AML-193 (cell line): ENCODE data around the gene ZNF74.
"Not testable (repeated sequence)": the region's sequence is repeated elsewhere in the genome, so short reads cannot be mapped to it uniquely, and the experiment has no call there.

Experiments
- DNase-seq, 2 experiments: peaks; one replicate each; lab custom pipeline; 2025; lab: John Stamatoyannopoulos, UW

ZNF74 gene

DNA sequence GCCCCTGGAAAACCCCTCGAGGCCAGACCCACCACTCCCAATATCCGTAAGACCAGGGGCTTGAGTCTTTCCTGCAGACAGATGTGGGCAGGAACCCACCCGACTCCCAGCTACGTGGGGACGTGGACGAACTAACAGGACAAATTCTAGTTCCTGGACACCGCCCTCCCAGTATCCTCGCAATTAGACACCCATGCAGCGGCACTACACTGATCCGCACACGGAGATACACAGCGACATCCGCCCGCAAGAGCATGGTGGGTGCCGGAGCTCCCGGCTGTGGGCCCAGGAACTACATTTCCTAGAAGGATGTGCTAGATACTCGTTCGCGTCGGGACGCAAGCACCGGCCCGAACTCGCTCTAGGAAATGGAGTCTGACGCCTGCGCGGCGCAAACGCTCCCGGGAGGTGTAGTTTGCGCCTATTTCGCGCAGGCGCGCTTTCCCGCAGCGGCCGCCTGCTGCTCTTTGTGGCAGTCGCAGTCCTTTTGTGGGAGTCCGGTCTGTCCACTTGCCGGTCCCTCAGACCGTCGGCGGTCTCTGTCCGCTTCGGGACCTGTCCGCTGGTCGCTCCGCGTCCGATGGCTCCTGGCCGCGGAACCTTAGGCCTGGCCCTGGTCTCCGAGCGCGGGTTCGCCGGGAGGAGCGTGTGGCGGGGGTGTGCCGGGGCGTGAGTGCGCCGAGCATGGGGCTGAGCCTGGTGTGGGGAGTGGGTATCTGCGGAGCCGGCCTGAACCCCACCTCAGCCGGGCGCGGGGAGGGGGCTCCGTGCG is at the start of gene ZNF74:
Gene ZNF74, plus strand, starts transcription at position 447 of the 772 bp plus-strand sequence. CDS start 478 bp downstream, outside the sequence.
- DNase-seq: peak; percentile 82 to 83

DNA sequence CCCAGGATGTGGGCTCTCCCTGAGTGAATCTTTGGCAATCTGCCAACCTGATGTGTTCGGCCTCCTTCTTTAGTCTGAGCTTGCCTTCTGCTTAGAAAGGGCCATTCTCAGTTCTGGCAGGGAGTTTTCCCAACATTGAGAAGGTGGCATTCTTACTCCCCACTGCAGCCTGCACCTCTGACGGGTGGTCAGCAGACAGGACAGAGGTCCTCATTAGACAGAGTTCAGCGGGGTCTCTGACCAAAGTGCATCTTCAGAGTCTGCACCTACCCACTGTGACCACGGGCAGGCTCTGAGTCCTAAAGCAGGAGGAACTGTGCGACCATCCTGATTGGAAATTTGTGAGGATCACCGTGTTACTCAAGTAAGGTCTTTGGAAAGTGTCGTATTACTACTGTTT is 47.4 kb upstream of the ZNF74 start:
- DNase-seq: not testable (repeated sequence)

DNA sequence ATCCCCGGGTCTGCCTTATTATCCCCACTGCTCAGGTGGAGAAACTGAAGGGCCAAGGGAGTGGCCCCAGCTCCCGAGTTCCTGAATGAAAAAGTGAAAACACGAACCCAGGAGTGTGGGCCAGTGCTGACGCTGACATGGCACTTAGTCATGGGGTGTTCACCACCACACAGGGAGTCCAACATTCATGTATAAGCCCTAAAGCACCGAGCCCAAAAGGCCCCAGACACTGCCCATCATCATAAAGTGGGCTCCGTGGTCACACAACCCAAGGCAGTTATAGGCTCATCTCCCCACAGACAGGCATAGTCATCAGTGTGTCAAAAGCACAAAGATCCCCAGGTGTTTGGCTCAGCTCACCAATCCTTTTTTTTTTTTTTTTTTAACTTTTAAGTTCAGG is 41.4 kb upstream of the ZNF74 start:
- DNase-seq: not testable (repeated sequence)

- no peak for DNase-seq
Measured at GRCh38 chr22:20354238-20354975, 39.5 kb upstream of the ZNF74 start.

GRCh38 chr22:20355939-20356636 is 37.9 kb upstream of the ZNF74 start:
- not testable (repeated sequence) for DNase-seq

DNA sequence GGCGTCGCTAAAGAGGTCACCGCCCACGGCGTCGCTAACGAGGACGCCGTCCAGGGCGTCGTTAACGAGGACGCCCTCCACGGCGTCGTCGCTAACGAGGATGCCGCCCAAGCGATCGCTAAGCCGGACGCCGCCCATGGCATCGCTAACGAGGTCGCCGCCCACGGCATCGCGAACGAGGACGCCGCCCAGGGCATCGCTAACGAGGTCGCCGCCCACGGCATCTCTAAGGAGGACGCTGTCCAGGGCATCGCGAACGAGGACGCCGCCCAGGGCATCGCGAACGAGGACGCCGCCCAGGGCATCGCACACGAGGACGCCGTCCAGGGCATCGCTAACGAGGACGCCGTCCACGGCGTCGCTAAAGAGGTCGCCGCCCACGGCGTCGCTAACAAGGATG is 37.0 kb upstream of the ZNF74 start:
- not testable (repeated sequence) for DNase-seq

DNA sequence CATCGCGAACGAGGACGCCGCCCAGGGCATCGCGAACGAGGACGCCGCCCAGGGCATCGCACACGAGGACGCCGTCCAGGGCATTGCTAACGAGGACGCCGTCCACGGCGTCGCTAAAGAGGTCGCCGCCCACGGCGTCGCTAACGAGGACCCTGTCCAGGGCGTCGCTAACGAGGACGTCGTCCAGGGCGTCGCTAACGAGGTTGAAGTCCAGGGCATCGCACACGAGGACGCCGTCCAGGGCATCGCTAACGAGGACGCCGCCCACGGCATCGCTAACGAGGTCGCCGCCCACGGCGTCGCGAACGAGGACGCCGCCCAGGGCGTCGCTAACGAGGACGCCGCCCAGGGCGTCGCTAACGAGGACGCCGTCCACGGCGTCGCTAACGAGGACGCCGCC is 36.0 kb upstream of the ZNF74 start:
- not testable (repeated sequence) for DNase-seq

DNA sequence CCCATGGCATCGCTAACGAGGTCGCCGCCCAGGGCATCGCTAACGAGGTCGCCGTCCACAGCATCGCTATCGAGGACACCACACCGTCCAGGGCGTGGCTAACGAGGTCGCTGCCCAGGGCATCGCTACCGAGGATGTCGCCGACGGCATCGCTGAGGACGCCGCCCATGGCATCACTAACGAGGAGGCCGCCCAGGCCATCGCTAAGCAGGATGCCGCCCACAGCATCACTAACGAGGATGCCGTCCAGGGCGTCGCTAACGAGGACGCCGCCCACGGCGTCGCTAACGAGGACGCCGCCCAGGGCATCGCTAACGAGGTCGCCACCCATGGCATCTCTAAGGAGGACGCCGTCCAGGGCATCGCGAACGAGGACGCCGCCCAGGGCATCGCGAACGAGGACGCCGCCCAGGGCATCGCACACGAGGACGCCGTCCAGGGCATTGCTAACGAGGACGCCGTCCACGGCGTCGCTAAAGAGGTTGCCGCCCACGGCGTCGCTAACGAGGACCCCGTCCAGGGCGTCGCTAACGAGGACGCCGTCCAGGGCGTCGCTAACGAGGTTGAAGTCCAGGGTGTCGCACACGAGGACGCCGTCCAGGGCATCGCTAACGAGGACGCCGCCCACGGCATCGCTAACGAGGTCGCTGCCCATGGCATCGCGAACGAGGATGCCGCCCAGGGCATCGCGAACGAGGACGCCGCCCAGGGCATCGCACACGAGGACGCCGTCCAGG is 35.3 kb upstream of the ZNF74 start:
- not testable (repeated sequence) for DNase-seq

DNA sequence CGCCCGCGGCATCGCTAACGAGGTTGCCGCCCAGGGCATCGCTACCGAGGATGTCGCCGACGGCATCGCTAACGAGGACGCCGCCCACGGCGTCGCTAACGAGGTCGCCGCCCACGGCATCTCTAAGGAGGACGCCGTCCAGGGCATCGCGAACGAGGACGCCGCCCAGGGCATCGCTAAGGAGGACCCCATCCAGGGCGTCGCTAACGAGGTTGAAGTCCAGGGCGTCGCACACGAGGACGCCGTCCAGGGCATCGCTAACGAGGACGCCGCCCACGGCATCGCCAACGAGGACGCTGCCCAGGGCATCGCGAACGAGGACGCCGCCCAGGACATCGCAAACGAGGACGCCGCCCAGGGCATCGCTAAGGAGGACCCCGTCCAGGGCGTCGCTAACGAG is 33.7 kb upstream of the ZNF74 start:
- DNase-seq: not testable (repeated sequence)

DNA sequence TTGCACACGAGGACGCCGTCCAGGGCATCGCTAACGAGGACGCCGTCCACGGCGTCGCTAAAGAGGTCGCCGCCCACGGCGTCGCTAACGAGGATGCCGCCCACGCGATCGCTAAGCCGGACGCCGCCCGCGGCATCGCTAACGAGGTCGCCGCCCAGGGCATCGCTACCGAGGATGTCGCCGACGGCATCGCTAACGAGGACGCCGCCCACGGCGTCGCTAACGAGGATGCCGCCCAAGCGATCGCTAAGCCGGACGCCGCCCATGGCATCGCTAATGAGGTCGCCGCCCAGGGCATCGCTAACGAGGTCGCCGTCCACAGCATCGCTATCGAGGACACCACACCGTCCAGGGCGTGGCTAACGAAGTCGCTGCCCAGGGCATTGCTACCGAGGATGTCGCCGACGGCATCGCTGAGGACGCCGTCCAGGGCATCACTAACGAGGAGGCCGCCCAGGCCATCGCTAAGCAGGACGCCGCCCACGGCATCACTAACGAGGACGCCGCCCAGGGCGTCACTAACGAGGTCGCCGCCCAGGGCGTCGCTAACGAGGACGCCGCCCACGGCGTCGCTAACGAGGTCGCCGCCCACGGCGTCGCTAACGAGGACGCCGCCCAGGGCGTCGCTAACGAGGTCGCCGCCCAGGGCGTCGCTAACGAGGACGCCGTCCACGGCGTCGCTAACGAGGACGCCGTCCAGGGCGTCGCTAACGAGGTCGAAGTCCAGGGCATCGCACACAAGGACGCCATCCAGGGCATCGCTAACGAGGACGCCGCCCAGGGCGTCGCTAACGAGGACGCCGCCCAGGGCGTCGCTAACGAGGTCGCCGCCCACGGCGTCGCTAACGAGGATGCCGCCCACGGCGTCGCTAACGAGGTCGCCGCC is 32.8 kb upstream of the ZNF74 start:
- not testable (repeated sequence) for DNase-seq

DNA sequence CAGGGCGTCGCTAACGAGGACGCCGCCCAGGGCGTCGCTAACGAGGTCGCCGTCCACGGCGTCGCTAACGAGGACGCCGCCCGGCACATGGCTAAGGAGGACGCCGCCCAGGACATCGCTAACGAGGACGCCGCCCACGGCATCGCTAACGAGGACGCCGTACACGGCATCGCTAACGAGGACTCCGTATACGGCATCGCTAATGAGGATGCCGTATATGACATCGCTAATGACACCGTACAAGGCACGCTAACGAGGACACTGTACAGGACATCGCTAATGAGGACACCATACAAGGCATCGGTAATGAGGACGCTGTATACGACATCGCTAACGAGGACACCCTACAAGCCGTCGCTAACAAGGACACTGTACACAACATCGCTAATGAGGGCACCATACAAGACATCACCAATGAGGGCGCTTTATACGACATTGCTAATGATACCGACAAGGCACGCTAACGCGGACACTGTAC is 32.2 kb upstream of the ZNF74 start:
- DNase-seq: not testable (repeated sequence)

DNA sequence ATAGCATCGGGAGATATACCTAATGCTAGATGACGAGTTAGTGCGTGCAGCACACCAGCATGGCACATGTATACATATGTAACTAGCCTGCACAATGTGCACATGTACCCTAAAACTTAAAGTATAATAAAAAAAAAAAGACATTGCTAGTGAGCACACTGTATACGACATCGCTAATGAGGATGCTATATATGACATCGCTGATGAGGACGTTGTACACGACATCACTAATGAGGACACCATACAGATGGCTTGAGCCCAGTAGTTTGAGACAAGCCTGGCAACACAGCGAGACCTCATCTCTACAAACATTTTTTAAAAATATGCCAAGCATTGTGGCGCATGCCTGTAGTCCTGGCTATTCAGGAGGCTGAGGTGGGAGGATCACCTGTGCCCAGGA is 31.5 kb upstream of the ZNF74 start:
- not testable (repeated sequence) for DNase-seq

- DNase-seq: peak; percentile 32 to 48
Measured at GRCh38 chr22:20364335-20365260, 29.4 kb upstream of the ZNF74 start.

DNA sequence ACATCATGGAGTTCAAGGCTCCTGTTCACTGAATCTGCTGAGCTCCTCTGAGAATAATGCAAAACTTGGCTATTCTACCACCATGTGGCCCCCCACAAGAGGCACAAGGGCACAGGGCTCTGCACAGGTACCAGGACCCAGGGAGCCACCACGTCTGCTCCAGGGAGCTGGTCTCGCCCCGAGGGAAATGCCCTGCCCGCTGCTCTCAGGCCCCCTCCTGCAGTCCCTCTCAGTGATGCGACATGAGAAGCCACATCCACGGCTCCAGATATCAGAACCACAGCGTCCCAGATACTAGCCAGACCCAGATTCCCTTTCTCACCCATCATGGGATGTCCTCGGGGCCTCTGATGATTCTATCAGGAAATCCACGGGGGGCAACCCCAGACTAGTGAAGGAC is 27.1 kb upstream of the ZNF74 start:
- DNase-seq: not testable (repeated sequence)

- not testable (repeated sequence) for DNase-seq
Measured at GRCh38 chr22:20368875-20369274, 25.1 kb upstream of the ZNF74 start.

DNA sequence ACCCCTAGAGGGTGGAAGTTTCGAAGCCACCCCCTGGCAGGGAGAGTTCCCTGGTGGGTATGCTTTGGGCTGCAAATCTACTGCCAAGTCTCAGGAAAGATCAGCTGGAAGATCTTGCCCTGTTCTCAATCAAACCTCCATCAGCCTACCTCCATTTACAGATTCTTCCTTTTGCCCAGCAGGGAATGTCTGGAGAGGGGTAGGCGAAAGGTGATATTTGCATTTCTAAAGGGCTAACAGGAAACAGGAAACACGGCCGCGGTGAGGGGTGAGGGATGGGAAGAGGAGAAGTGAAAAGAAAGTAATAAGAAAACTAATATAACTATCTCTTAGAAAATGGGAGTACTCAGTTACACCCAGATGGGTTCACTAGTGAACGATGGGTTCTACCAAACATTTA is 22.3 kb upstream of the ZNF74 start:
- DNase-seq: not testable (repeated sequence)

GRCh38 chr22:20372406-20372854 is 21.5 kb upstream of the ZNF74 start:
- DNase-seq: not testable (repeated sequence)

- DNase-seq: not testable (repeated sequence)
Measured at GRCh38 chr22:20373195-20373706, 20.7 kb upstream of the ZNF74 start.

DNA sequence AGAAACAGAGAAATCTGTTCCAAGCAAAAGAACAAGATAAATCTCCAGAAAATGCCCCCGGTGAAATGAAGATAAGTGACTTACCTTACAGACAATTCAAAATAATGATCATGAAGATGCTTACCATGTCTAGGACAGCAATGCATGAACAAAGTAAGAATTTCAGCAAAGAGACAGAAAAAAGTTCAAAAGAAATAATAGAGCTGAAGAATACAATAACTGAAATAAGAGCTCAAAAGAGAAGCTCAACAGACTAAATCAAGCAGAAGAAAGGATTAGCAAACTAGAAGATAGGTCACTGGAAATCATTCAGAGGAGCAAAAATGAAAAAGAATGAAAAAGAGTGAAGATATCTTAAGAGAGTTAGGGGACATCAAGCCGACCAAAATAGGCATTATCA is 19.8 kb upstream of the ZNF74 start:
- not testable (repeated sequence) for DNase-seq
